ENCODE measurements around the gene ACP6. TPM values are rescaled to one million over a fixed set of nuclear protein-coding genes. Genes with fewer than 3 reads are reported as not detected.

ACP6 gene
- total RNA-seq (2022; extraction: Qiagen RNA extraction) = 17.3 to 26.4 TPM (median 22.9 TPM) in 5 replicates

DNA sequence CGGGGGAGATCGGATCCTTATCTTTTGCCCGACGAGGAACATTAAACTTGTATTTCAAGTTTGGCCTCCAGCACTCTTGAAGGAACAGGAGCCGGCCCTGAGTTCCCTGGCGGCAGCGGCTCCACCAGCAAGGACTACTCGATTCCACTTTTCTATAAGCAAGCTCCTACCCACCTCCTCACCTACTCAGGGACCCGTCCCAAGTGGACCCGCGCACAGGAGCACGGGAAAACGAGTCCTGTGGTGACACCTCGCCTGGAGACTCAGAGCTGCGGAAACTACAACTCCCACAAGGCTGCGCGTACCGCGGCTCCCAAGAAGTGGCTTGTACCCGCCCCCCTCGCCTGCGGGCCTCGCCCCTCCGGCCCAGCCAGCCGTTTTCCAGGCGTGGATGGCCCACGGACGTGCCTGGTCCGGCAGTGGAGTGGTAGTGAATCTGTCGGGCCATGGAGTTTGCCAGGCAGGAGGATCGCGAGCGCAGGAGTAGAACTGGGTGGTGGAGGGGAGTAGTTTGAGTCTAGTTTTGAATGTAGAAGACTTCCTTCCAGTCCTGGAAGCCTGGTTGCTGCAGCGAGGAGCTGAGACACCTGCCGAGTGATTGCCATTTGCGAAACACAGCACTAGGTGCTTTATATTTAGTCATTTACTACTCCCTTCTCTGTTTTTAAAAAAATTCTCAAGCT, at the start of gene ACP6:
TSS of gene ACP6 (minus strand) at position 206 of the 683 bp plus-strand sequence. CDS start 476 bp downstream, outside the sequence.

Other genes starting within 250 kb of the ACP6 start
- gene BCL9, start 129.0 kb downstream of the ACP6 start, total RNA-seq (2022; extraction: Qiagen RNA extraction) = 3.1 to 7.0 TPM (median 6.0 TPM) in 5 replicates
- gene GJA5, start 90.1 kb upstream of the ACP6 start, total RNA-seq (2022; extraction: Qiagen RNA extraction) = 0.03 TPM in 1 of 5 replicates, not detected in the others
- gene GJA8, start 232.3 kb upstream of the ACP6 start, total RNA-seq (2022; extraction: Qiagen RNA extraction) = not detected in 5 replicates

Data from A549 treated with CORT108297 at 1 μM for 4 hours (cell line).